Measurements from ENCODE around the gene PPP1R26.
"Not testable (repeated sequence)": the region's sequence is repeated elsewhere in the genome, so short reads cannot be mapped to it uniquely, and the experiment has no call there.

The PPP1R26 gene

GRCh38 chr9:135479469-135480052 is at the start of gene PPP1R26:
Gene PPP1R26 (plus strand): TSS chr9:135479782. CDS start chr9:135484511, 4,729 bp downstream.
- DNase-seq = no peak

- no peak for DNase-seq
Measured at GRCh38 chr9:135437259-135437658, 42.3 kb upstream of the PPP1R26 start.

- DNase-seq = not testable (repeated sequence)
Measured at GRCh38 chr9:135437696-135438095, 41.9 kb upstream of the PPP1R26 start.

GRCh38 chr9:135438581-135439232 is 40.9 kb upstream of the PPP1R26 start:
- DNase-seq = not testable (repeated sequence)

GRCh38 chr9:135439514-135439913 is 40.1 kb upstream of the PPP1R26 start:
- not testable (repeated sequence) for DNase-seq

GRCh38 chr9:135439916-135440315 is 39.7 kb upstream of the PPP1R26 start:
- no peak for DNase-seq

GRCh38 chr9:135440620-135441019 is 39.0 kb upstream of the PPP1R26 start:
- DNase-seq = no peak

GRCh38 chr9:135441105-135442071 is 38.2 kb upstream of the PPP1R26 start:
- DNase-seq = not testable (repeated sequence)

GRCh38 chr9:135442075-135442474 is 37.5 kb upstream of the PPP1R26 start:
- DNase-seq = no peak

GRCh38 chr9:135443797-135444425 is 35.7 kb upstream of the PPP1R26 start:
- no peak for DNase-seq

GRCh38 chr9:135447126-135447525 is 32.5 kb upstream of the PPP1R26 start:
- no peak for DNase-seq

- no peak for DNase-seq
Measured at GRCh38 chr9:135448663-135449100, 30.9 kb upstream of the PPP1R26 start.

GRCh38 chr9:135449532-135449931 is 30.1 kb upstream of the PPP1R26 start:
- DNase-seq = not testable (repeated sequence)

- DNase-seq = no peak
Measured at GRCh38 chr9:135450956-135451355, 28.6 kb upstream of the PPP1R26 start.

GRCh38 chr9:135451909-135452308 is 27.7 kb upstream of the PPP1R26 start:
- DNase-seq = not testable (repeated sequence)

GRCh38 chr9:135454737-135455136 is 24.8 kb upstream of the PPP1R26 start:
- DNase-seq = no peak

- DNase-seq = no peak
Measured at GRCh38 chr9:135455401-135456030, 24.1 kb upstream of the PPP1R26 start.

- no peak for DNase-seq
Measured at GRCh38 chr9:135456436-135457104, 23.0 kb upstream of the PPP1R26 start.

- DNase-seq = not testable (repeated sequence)
Measured at GRCh38 chr9:135458478-135458877, 21.1 kb upstream of the PPP1R26 start.

- no peak for DNase-seq
Measured at GRCh38 chr9:135461936-135462335, 17.6 kb upstream of the PPP1R26 start.

- DNase-seq = no peak
Measured at GRCh38 chr9:135463140-135463539, 16.4 kb upstream of the PPP1R26 start.

- DNase-seq = no peak
Measured at GRCh38 chr9:135464181-135464580, 15.4 kb upstream of the PPP1R26 start.
